ENCODE measurements around the gene GPR37L1.

GPR37L1 gene, protein sequence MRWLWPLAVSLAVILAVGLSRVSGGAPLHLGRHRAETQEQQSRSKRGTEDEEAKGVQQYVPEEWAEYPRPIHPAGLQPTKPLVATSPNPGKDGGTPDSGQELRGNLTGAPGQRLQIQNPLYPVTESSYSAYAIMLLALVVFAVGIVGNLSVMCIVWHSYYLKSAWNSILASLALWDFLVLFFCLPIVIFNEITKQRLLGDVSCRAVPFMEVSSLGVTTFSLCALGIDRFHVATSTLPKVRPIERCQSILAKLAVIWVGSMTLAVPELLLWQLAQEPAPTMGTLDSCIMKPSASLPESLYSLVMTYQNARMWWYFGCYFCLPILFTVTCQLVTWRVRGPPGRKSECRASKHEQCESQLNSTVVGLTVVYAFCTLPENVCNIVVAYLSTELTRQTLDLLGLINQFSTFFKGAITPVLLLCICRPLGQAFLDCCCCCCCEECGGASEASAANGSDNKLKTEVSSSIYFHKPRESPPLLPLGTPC

DNA sequence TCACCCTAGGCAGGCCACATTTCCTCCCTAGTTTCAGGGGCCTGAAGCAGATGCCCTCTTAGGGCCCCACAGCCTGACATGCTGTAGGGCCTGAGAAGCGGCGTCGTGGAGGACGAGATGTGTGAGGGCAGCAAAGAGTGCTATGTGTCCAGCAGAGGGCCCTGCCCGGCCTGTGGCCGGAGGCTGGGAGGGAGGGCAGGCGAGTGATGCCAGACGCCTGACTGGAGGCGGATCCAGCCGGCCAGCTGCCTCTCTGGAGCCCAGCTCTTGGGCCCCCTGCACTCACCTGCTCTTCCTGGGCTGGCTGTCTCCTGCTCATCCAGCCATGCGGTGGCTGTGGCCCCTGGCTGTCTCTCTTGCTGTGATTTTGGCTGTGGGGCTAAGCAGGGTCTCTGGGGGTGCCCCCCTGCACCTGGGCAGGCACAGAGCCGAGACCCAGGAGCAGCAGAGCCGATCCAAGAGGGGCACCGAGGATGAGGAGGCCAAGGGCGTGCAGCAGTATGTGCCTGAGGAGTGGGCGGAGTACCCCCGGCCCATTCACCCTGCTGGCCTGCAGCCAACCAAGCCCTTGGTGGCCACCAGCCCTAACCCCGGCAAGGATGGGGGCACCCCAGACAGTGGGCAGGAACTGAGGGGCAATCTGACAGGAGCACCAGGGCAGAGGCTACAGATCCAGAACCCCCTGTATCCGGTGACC, at the start of gene GPR37L1:
TSS of gene GPR37L1 (plus strand) at position 279 of the 697 bp plus-strand sequence. CDS start at position 326, 47 bp downstream.
- H3K27ac ChIP-seq: no peak within 1 kb of the TSS
- TF ChIP-seq, protein P1, sequence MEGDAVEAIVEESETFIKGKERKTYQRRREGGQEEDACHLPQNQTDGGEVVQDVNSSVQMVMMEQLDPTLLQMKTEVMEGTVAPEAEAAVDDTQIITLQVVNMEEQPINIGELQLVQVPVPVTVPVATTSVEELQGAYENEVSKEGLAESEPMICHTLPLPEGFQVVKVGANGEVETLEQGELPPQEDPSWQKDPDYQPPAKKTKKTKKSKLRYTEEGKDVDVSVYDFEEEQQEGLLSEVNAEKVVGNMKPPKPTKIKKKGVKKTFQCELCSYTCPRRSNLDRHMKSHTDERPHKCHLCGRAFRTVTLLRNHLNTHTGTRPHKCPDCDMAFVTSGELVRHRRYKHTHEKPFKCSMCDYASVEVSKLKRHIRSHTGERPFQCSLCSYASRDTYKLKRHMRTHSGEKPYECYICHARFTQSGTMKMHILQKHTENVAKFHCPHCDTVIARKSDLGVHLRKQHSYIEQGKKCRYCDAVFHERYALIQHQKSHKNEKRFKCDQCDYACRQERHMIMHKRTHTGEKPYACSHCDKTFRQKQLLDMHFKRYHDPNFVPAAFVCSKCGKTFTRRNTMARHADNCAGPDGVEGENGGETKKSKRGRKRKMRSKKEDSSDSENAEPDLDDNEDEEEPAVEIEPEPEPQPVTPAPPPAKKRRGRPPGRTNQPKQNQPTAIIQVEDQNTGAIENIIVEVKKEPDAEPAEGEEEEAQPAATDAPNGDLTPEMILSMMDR (IDR thresholded peaks at IDR 0.05): peak; percentile 53
- TF ChIP-seq ZFX (IDR thresholded peaks at IDR 0.05; ENCODE audit: borderline replicate concordance): no peak

DNA sequence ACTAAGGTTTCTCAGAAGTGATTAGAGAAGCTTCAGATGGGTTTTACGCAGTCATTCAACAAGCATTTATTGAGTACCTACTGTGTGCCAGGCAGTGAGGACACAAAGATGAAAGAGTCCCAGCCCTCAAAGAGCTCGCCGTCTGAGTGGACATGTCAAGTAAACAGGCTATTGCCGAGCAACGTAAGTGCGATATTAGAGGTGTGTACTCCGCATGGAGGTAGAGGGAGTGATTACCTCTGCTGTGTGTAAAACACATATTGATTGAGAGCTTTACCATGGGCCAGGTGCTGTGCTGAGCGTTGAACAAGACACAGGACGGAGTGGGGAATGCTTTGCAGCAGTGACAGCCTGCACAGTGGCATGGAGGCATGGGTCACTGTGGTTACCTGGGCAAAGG, 49.5 kb upstream of the GPR37L1 start:
- TF ChIP-seq, protein P1 (IDR thresholded peaks at IDR 0.05): no peak
- TF ChIP-seq ZFX (IDR thresholded peaks at IDR 0.05; ENCODE audit: borderline replicate concordance): no peak
- H3K27ac ChIP-seq: no peak overlapping the region

DNA sequence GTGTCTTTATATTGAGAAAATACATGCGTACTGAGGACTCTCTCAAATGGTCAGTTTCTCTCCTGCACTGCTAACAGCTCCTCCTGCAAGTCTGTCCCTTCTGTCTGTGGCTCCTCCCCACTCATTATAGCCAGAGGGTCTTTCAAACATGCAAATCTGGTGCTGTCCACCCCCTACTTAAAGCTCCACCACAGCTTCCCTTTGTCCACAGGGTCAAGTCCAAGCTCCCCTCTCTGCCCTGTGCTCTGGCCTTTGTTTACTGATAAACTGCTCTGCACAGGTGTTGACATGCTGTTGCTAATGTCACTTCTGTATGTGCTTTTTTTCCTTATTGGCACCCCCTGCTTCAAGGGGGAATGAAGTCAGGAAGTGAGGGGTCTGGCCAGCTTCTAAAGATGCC, 47.7 kb upstream of the GPR37L1 start:
- no peak overlapping the region for H3K27ac ChIP-seq
- TF ChIP-seq ZFX (IDR thresholded peaks at IDR 0.05; ENCODE audit: borderline replicate concordance): no peak
- TF ChIP-seq, protein P1 (IDR thresholded peaks at IDR 0.05): no peak

DNA sequence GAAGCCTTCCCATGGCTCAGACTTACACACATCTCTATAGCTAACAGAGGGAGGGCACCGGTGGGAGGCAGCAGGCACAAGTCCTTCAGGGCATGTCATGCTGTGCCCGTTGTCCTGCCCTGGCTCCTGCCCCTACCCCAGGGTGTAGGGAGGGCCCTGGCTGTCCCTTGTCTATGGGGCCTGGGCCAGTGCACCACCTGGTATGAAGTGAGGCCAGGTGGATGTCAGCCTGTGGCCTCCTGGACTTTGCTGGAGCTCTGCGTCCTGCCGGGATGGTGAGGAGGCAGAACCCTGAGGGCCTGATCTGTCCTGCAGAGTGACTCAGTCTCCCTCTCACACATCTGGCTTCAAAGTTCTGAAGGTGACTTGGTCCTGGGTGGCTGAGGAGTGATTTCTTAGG, 47.3 kb upstream of the GPR37L1 start:
- TF ChIP-seq, protein P1 (IDR thresholded peaks at IDR 0.05): no peak
- no peak for TF ChIP-seq ZFX (IDR thresholded peaks at IDR 0.05; ENCODE audit: borderline replicate concordance)
- no peak overlapping the region for H3K27ac ChIP-seq

DNA sequence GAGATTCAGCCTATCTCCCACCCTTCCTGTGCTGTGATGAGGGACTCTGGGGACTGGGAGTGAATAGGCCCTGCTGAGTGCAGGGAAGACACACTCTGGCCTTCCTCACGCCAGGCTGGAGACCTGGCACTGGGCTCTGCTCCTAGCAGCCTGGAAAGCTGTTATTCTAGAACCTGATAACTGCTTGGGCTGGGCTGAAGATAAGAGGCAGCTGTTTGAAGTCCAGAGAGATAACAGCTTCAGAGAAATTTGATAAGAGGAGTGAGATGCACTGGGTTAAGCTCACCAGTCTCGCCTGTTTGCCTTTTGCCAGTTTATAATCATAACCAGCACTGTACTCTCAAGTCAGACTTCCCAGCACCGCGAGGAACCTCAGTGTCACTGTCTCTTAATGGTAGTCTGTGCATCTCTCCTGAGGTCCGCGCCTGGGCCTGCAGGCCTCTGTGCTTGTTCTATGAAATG, 46.6 kb upstream of the GPR37L1 start:
- no peak for TF ChIP-seq ZFX (IDR thresholded peaks at IDR 0.05; ENCODE audit: borderline replicate concordance)
- TF ChIP-seq, protein P1 (IDR thresholded peaks at IDR 0.05): no peak
- H3K27ac ChIP-seq: no peak overlapping the region

DNA sequence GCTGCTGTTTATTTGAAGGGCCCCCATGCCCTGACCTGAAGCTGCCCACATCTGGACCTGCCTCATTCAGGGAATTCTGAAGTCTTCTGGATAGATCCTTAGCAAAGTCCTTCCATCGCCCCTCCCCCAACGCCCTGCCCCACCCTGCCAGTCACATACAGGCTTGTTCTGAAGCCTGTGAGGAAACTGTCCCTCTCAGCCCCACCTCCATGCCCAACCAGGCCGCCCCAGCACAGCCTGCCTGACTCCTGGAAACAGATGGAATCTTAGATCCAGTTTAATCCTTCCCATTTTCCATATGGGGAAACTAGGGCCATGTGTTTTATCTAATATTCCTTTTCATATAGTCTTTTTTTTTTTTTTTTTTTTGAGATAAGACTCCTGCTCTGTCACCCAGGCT, 44.5 kb upstream of the GPR37L1 start:
- H3K27ac ChIP-seq: no peak overlapping the region
- no peak for TF ChIP-seq ZFX (IDR thresholded peaks at IDR 0.05; ENCODE audit: borderline replicate concordance)
- TF ChIP-seq, protein P1 (IDR thresholded peaks at IDR 0.05): no peak

DNA sequence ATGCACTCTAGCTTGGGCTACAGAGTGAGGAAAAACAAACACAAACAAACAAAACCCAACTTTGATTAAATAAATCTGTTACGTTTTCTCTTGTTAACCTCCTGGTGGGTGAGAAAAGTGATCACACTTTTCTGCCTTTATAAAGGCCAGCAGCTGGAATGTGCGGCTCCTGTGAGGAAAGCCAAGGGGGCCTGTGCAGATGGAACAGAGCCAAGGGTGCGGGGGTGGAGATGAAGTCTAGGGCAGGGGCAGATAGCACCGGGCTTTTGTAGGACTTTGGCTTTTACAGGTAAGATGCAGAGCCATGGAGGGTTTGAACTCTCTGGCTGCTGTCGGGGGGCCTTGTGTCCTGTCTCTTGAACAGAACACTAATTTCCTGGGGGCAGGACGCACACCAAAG, 40.7 kb upstream of the GPR37L1 start:
- TF ChIP-seq ZFX (IDR thresholded peaks at IDR 0.05; ENCODE audit: borderline replicate concordance): no peak
- TF ChIP-seq, protein P1 (IDR thresholded peaks at IDR 0.05): no peak
- H3K27ac ChIP-seq: no peak overlapping the region

Data from 22Rv1 (cell line).